Muscle of leg (tissue), 11 donors: ENCODE results near the gene CDR2. TPM values are rescaled to one million over a fixed set of nuclear protein-coding genes. Genes with fewer than 3 reads are reported as not detected.
A peak's percentile ranks its signal among the peaks of the same experiment; 100 is the strongest.
"Not testable (repeated sequence)": the region's sequence is repeated elsewhere in the genome, so short reads cannot be mapped to it uniquely, and the experiment has no call there.

Experiments
- DNase-seq: peaks from one replicate; pipeline ENCODE4 v3.0.0; 2013
- H3K27ac ChIP-seq: one replicate; pipeline ENCODE4 v1.5.1; 2013; ENCODE audit warnings: mild to moderate bottlenecking, low read length, control low read depth
- H3K27me3 ChIP-seq: one replicate; pipeline ENCODE4 v1.6.1; 2013; ENCODE audit warnings: low read length; ENCODE audit not compliant: control insufficient read depth, insufficient read depth
- H3K36me3 ChIP-seq: one replicate; pipeline ENCODE4 v1.6.1; 2013; ENCODE audit warnings: low read length; ENCODE audit not compliant: control insufficient read depth, insufficient read depth
- H3K4me1 ChIP-seq: one replicate; pipeline ENCODE4 v1.6.1; 2013; ENCODE audit warnings: low read length; ENCODE audit not compliant: control insufficient read depth, insufficient read depth
- H3K4me3 ChIP-seq: one replicate; pipeline ENCODE4 v1.5.1; 2013; ENCODE audit warnings: low read length, control low read depth
- H3K9me3 ChIP-seq: replicated peaks from 2 replicates; pipeline ENCODE4 v1.6.1; 2013; ENCODE audit warnings: low read depth, low read length; ENCODE audit not compliant: control insufficient read depth
- WGBS: methylation state at CpG from one replicate; pipeline ENCODE4 v1.1.5; 2013; ENCODE audit warnings: missing lambda C conversion rate; ENCODE audit not compliant: insufficient coverage; 5-methylcytosine and 5-hydroxymethylcytosine counted together
- polyA plus RNA-seq, 8 donors: library from polyadenylated mRNA; unstranded; fragments of 120-200 nt; gene quantifications; one replicate each; pipeline versions ENCODE4 v1.2.1 to v1.2.3, GENCODE V29; 2013; ENCODE audit warnings: inconsistent platforms in 1 of 8, low replicate concordance in 1 of 8; ENCODE audit not compliant: insufficient read length in 8 of 8, insufficient read depth in 1 of 8
- total RNA-seq: library from RNA; stranded (reverse); fragments of 120-200 nt; gene quantifications from one replicate; pipeline ENCODE4 v1.2.4, GENCODE V29; 2013

CDR2 gene
- total and polyA plus RNA-seq, 9 donors = 13.5 to 29.5 (median 16.8) TPM

GRCh38 chr16:22308824-22309520, 65.4 kb downstream of the CDR2 start:
- DNase-seq = no peak
- Histone ChIP-seq H3K4me1 (no peaks in the 10 kb centered on the region), H3K9me3 (no peaks in the 10 kb centered on the region), H3K36me3 (peaks cover 86% of the 10 kb centered on the region), H3K4me3 (no peak overlapping the region), H3K27me3 (no peaks in the 10 kb centered on the region), H3K27ac (no peak overlapping the region)
- WGBS = 97% methylated on average over 17 of the region's 24 CpGs

- Histone ChIP-seq H3K36me3 (peaks cover 83% of the 10 kb centered on the region), H3K27ac (no peak overlapping the region), H3K9me3 (no peaks in the 10 kb centered on the region), H3K4me1 (no peaks in the 10 kb centered on the region), H3K4me3 (no peak overlapping the region), H3K27me3 (no peaks in the 10 kb centered on the region)
- WGBS = 95% methylated on average over 8 of the region's 10 CpGs
- DNase-seq = no peak
Measured at GRCh38 chr16:22307838-22308237, 66.6 kb downstream of the CDR2 start.

GRCh38 chr16:22306788-22307187, 67.6 kb downstream of the CDR2 start:
- no peaks in the 10 kb centered on the region for H3K27me3 ChIP-seq
- DNase-seq = no peak
- H3K4me3 ChIP-seq = no peak overlapping the region
- 92% methylated on average over 9 of the region's 9 CpGs for WGBS
- no peaks in the 10 kb centered on the region for H3K4me1 ChIP-seq
- peaks cover 80% of the 10 kb centered on the region for H3K36me3 ChIP-seq
- no peak overlapping the region for H3K27ac ChIP-seq
- no peaks in the 10 kb centered on the region for H3K9me3 ChIP-seq

- no peak overlapping the region for H3K4me3 ChIP-seq
- peaks cover 3% of the 10 kb centered on the region for H3K4me1 ChIP-seq
- no peaks in the 10 kb centered on the region for H3K9me3 ChIP-seq
- 87% methylated on average over 4 of the region's 4 CpGs for WGBS
- H3K27ac ChIP-seq = no peak overlapping the region
- H3K36me3 ChIP-seq = peaks cover 71% of the 10 kb centered on the region
- no peaks in the 10 kb centered on the region for H3K27me3 ChIP-seq
- DNase-seq = no peak
Measured at GRCh38 chr16:22304411-22304810, 70.0 kb downstream of the CDR2 start.

- H3K27me3 ChIP-seq = no peaks in the 10 kb centered on the region
- WGBS = 90% methylated on average over 11 of the region's 12 CpGs
Measured at GRCh38 chr16:22302776-22303363, 71.5 kb downstream of the CDR2 start.

GRCh38 chr16:22301423-22301822, 73.0 kb downstream of the CDR2 start:
- H3K27ac ChIP-seq, H3K9me3 ChIP-seq, H3K27me3 ChIP-seq, DNase-seq, H3K4me1 ChIP-seq, H3K4me3 ChIP-seq: not testable (repeated sequence)
- WGBS = 100% methylated on average over 2 of the region's 7 CpGs
- H3K36me3 ChIP-seq = peaks cover 41% of the 10 kb centered on the region

More at GRCh38 chr16:22302776-22303363, 71.5 kb downstream of the CDR2 start:
- DNase-seq = no peak
- Histone ChIP-seq H3K4me1 (peaks cover 8% of the 10 kb centered on the region), H3K9me3 (no peaks in the 10 kb centered on the region), H3K27ac (no peak overlapping the region), H3K4me3 (no peak overlapping the region), H3K36me3 (peaks cover 56% of the 10 kb centered on the region)

GRCh38 chr16:22300427-22301071, 73.9 kb downstream of the CDR2 start:
- no peaks in the 10 kb centered on the region for H3K9me3 ChIP-seq
- peak; percentile 57 for DNase-seq
- H3K4me1 ChIP-seq = peaks cover 8% of the 10 kb centered on the region
- H3K27ac ChIP-seq = no peak overlapping the region
- H3K27me3 ChIP-seq = no peaks in the 10 kb centered on the region
- 38% methylated on average over 6 of the region's 8 CpGs for WGBS
- no peak overlapping the region for H3K4me3 ChIP-seq
- peaks cover 33% of the 10 kb centered on the region for H3K36me3 ChIP-seq

GRCh38 chr16:22299036-22299435, 75.4 kb downstream of the CDR2 start:
- Histone ChIP-seq H3K9me3 (no peaks in the 10 kb centered on the region), H3K27me3 (no peaks in the 10 kb centered on the region), H3K4me3 (no peak overlapping the region), H3K27ac (no peak overlapping the region), H3K36me3 (peaks cover 18% of the 10 kb centered on the region), H3K4me1 (peaks cover 8% of the 10 kb centered on the region)
- WGBS = 100% methylated on average over 1 of the region's 1 CpG
- no peak for DNase-seq

GRCh38 chr16:22297871-22298733, 76.3 kb downstream of the CDR2 start:
- peak; percentile 91 for DNase-seq
- peaks cover 8% of the 10 kb centered on the region for H3K4me1 ChIP-seq
- H3K9me3 ChIP-seq = no peaks in the 10 kb centered on the region
- H3K27ac ChIP-seq = peak overlapping the region; percentile 96
- H3K36me3 ChIP-seq = peaks cover 12% of the 10 kb centered on the region
- H3K4me3 ChIP-seq = peak overlapping the region; percentile 96
- H3K27me3 ChIP-seq = no peaks in the 10 kb centered on the region
- 2% methylated on average over 19 of the region's 39 CpGs for WGBS
